WTC11 (cell line): Measurements from ENCODE around the gene IFRD2.

ENCODE experiments used
- CBFB ChIP-seq: sonication (generic); formaldehyde crosslinking; IDR thresholded peaks from 2 replicates; pipeline ENCODE4 v1.8.1; 2022; ENCODE audit warnings: mild to moderate bottlenecking, low read depth, missing genetic modification reagents
- CTCF ChIP-seq: fragments of 200-600 bp; IDR thresholded peaks from 2 replicates; pipeline ENCODE4 v1.8.0; 2022; ENCODE audit warnings: antibody characterized with exemption
- E2F4 ChIP-seq: sonication (generic); formaldehyde crosslinking; IDR thresholded peaks from 2 replicates; pipeline ENCODE4 v1.8.1; 2022; ENCODE audit warnings: low read depth, mild to moderate bottlenecking, moderate library complexity, missing genetic modification reagents, borderline replicate concordance
- ETV6 ChIP-seq: sonication (generic); formaldehyde crosslinking; IDR thresholded peaks from 2 replicates; pipeline ENCODE4 v1.8.1; 2022; ENCODE audit warnings: mild to moderate bottlenecking, missing genetic modification reagents
- NR2C2 ChIP-seq: sonication (generic); formaldehyde crosslinking; IDR thresholded peaks from 2 replicates; pipeline ENCODE4 v1.8.0; 2022; ENCODE audit warnings: mild to moderate bottlenecking, missing genetic modification reagents
- SP1 ChIP-seq: sonication (generic); formaldehyde crosslinking; conservative IDR thresholded peaks from 2 replicates; pipeline ENCODE4 v1.8.1; 2022; ENCODE audit warnings: missing genetic modification reagents
- TP53 ChIP-seq: sonication (generic); formaldehyde crosslinking; IDR thresholded peaks from 2 replicates; pipeline ENCODE4 v1.8.1; 2023; ENCODE audit warnings: mild to moderate bottlenecking, missing genetic modification reagents

GRCh38 chr3:50272911-50273688, 19.1 kb downstream of the IFRD2 start:
- TF ChIP-seq ETV6 (CRISPR knock-in tag) (peak; percentile 76), CTCF (peak; percentile 97), CBFB (no peak), SP1 (no peak), TP53 (CRISPR knock-in tag) (no peak), NR2C2 (no peak), E2F4 (CRISPR knock-in tag) (no peak)
